SIG-M5 (cell line): Measurements from ENCODE around the gene CLDN11.

ENCODE experiments used
- DNase-seq: peaks from one replicate; lab custom pipeline; 2025; lab: John Stamatoyannopoulos, UW

CLDN11 gene

GRCh38 chr3:170418422-170419398, at the start of gene CLDN11:
Gene CLDN11, plus strand, starts transcription at chr3:170418868. Its CDS starts 199 bp downstream, at chr3:170419067.
- DNase-seq, result no peak

- no peak for DNase-seq
Measured at GRCh38 chr3:170368921-170369320, 49.7 kb upstream of the CLDN11 start.

- no peak for DNase-seq
Measured at GRCh38 chr3:170372190-170372879, 46.3 kb upstream of the CLDN11 start.

GRCh38 chr3:170383567-170383966, 35.1 kb upstream of the CLDN11 start:
- DNase-seq, result no peak

- DNase-seq, result no peak
Measured at GRCh38 chr3:170386468-170386867, 32.2 kb upstream of the CLDN11 start.

- no peak for DNase-seq
Measured at GRCh38 chr3:170387950-170388349, 30.7 kb upstream of the CLDN11 start.

- DNase-seq, result no peak
Measured at GRCh38 chr3:170391108-170391507, 27.6 kb upstream of the CLDN11 start.

- DNase-seq, result no peak
Measured at GRCh38 chr3:170397685-170398084, 21.0 kb upstream of the CLDN11 start.

- DNase-seq, result no peak
Measured at GRCh38 chr3:170405101-170405500, 13.6 kb upstream of the CLDN11 start.

- no peak for DNase-seq
Measured at GRCh38 chr3:170410428-170411029, 8.1 kb upstream of the CLDN11 start.

- DNase-seq, result no peak
Measured at GRCh38 chr3:170413291-170413690, 5.4 kb upstream of the CLDN11 start.

- no peak for DNase-seq
Measured at GRCh38 chr3:170414202-170414663, 4.4 kb upstream of the CLDN11 start.

GRCh38 chr3:170417090-170417489, 1.6 kb upstream of the CLDN11 start:
- DNase-seq, result no peak

- DNase-seq, result no peak
Measured at GRCh38 chr3:170419557-170420087, 954 bp downstream of the CLDN11 start.

- DNase-seq, result no peak
Measured at GRCh38 chr3:170420307-170420821, 1.7 kb downstream of the CLDN11 start.

- DNase-seq, result no peak
Measured at GRCh38 chr3:170421111-170421641, 2.5 kb downstream of the CLDN11 start.

- no peak for DNase-seq
Measured at GRCh38 chr3:170421758-170422157, 3.1 kb downstream of the CLDN11 start.

GRCh38 chr3:170423001-170423615, 4.4 kb downstream of the CLDN11 start:
- DNase-seq, result no peak

- no peak for DNase-seq
Measured at GRCh38 chr3:170424879-170425278, 6.2 kb downstream of the CLDN11 start.

GRCh38 chr3:170425491-170426239, 7.0 kb downstream of the CLDN11 start:
- no peak for DNase-seq
